K562 (cell line): ENCODE results near the gene LRFN4. TPM values are rescaled to one million over a fixed set of nuclear protein-coding genes. Genes with fewer than 3 reads are reported as not detected.
A peak's percentile ranks its signal among the peaks of the same experiment; 100 is the strongest.

Source experiments
- ATF3 ChIP-seq, 2 experiments: fragments of 450-650 bp in 1 of 2; sonication (generic) in 1 of 2; formaldehyde crosslinking in 1 of 2; IDR thresholded peaks in 1 of 2; conservative IDR thresholded peaks in 1 of 2; 2 replicates each; pipeline versions ENCODE4 v1.6.1 to v1.8.1; 2016 to 2023; ENCODE audit warnings: mild to moderate bottlenecking in 2 of 2, moderate library complexity in 2 of 2, inconsistent platforms in 1 of 2, missing genetic modification reagents in 1 of 2
- CREM ChIP-seq: IDR thresholded peaks from 2 replicates; pipeline ENCODE4 v1.6.1; 2014; ENCODE audit warnings: antibody characterized with exemption, low read depth
- DDX20 ChIP-seq: fragments of 450-650 bp; IDR thresholded peaks from 2 replicates; pipeline ENCODE4 v1.6.1; 2016; ENCODE audit warnings: missing genetic modification characterization, low read depth, mild to moderate bottlenecking, missing compliant biosample characterization, moderate library complexity
- HDAC1 ChIP-seq, 2 experiments: fragments of 450-650 bp; IDR thresholded peaks; 2 replicates each; pipeline ENCODE4 v1.6.1; 2016 to 2017; ENCODE audit warnings: inconsistent platforms in 1 of 2, mild to moderate bottlenecking in 1 of 2, moderate library complexity in 1 of 2
- MCM7 ChIP-seq, 2 experiments: fragments of 450-650 bp; IDR thresholded peaks; 2 replicates each; pipeline ENCODE4 v1.6.1; 2016 to 2018
- NBN ChIP-seq: fragments of 450-650 bp; IDR thresholded peaks from 2 replicates; pipeline ENCODE4 v1.6.1; 2016; ENCODE audit warnings: low read depth, mild to moderate bottlenecking
- RBM39 ChIP-seq: fragments of 200-400 bp; formaldehyde crosslinking; optimal IDR thresholded peaks from 2 replicates; pipeline ENCODE3; 2018; ENCODE audit warnings: low read depth, low read length
- RCOR1 ChIP-seq, 2 experiments: IDR thresholded peaks; 2 replicates each; pipeline ENCODE4 v1.6.1; 2012; ENCODE audit warnings: low read depth in 2 of 2, low read length in 2 of 2, borderline replicate concordance in 1 of 2, improper control_type of control experiment in 1 of 2
- RNF219 ChIP-seq: fragments of 250-450 bp; sonication (Bioruptor Pico); IDR thresholded peaks from 2 replicates; pipeline ENCODE4 v1.5.0; 2022; ENCODE audit warnings: mild to moderate bottlenecking
- SFPQ ChIP-seq: fragments of 200-400 bp; formaldehyde crosslinking; IDR thresholded peaks from 2 replicates; pipeline ENCODE4 v1.6.1; 2017; ENCODE audit warnings: mild to moderate bottlenecking, low read depth, low read length, moderate library complexity
- SMAD4 ChIP-seq: fragments of 250-450 bp; sonication (Bioruptor Pico); conservative IDR thresholded peaks from 2 replicates; pipeline ENCODE4 v1.8.0; 2021; ENCODE audit warnings: inconsistent platforms, mild to moderate bottlenecking, moderate library complexity
- SP1 ChIP-seq: sonication (generic); formaldehyde crosslinking; IDR thresholded peaks from 2 replicates; pipeline ENCODE4 v1.8.1; 2022; ENCODE audit warnings: mild to moderate bottlenecking, missing genetic modification reagents
- ZBTB7A ChIP-seq: IDR thresholded peaks from 2 replicates; pipeline ENCODE4 v1.6.1; 2011; ENCODE audit warnings: low read depth, mild to moderate bottlenecking, low read length, moderate library complexity, borderline replicate concordance; ENCODE audit not compliant: control insufficient read depth
- ZNF224 ChIP-seq: sonication (generic); formaldehyde crosslinking; IDR thresholded peaks from 2 replicates; pipeline ENCODE4 v1.8.0; 2022; ENCODE audit warnings: mild to moderate bottlenecking, missing genetic modification reagents
- ZNF592 ChIP-seq: fragments of 450-650 bp; IDR thresholded peaks from 2 replicates; pipeline ENCODE4 v1.6.1; 2017; ENCODE audit warnings: antibody characterized with exemption, mild to moderate bottlenecking
- polyA plus RNA-seq, 8 experiments: library from polyadenylated mRNA; depleted of rRNA in 4 of 8; stranded (reverse) in 5 of 8; unstranded in 3 of 8; fragments of >200 nt; fragmentation: Nextera tagmentation in 2 of 8; fragmentation: Illumina TruSeq in 1 of 8; extraction: Ambion mirVana in 2 of 8; extraction: Trizol in 1 of 8; gene quantifications; 2 replicates each; pipeline versions ENCODE4 v1.2.1 to v1.2.3, GENCODE V29; 2011 to 2014; ENCODE audit warnings: inconsistent platforms in 1 of 8, missing spikeins in 1 of 8
- total RNA-seq, 7 experiments: library from RNA; depleted of rRNA in 6 of 7; stranded (reverse); fragments of >200 nt in 6 of 7; fragmentation: Illumina TruSeq in 2 of 7; extraction: Trizol in 2 of 7; gene quantifications; 2 replicates each; pipeline versions ENCODE4 v1.2.1 to v1.2.3, GENCODE V29; 2011 to 2021; ENCODE audit warnings: low replicate concordance in 1 of 7

Gene LRFN4
- total and polyA plus RNA-seq, 9 of the 15 experiments (the other 6 are each of a cell fraction or from before 2014, with no cell fraction given) = 0.10 to 60.1 (median 6.7) TPM

GRCh38 chr11:66840317-66841091 lies 16.4 kb upstream of the LRFN4 start (continued):
- TF ChIP-seq ZNF592 (0 out of 2 replicates have a peak, but pooled peaks have one; percentile 20), ZBTB7A (no peak), SMAD4 (no peak), ZNF224 (CRISPR knock-in tag) (no peak), DDX20 (tag) (no peak), SP1 (CRISPR knock-in tag) (no peak), MCM7 (IDR thresholded peaks at IDR 0.05) (no peak), RBM39 (no peak), RNF219 (CRISPR knock-in tag) (no peak), HDAC1 (IDR thresholded peaks at IDR 0.05) (0 out of 4 replicates have a peak, but pooled peaks of 1 of the 2 experiments have one; percentile 30), NBN (0 out of 2 replicates have a peak, but pooled peaks have one; percentile 64), RCOR1 (IDR thresholded peaks at IDR 0.05; ENCODE audit: borderline replicate concordance in 1 of 2, low read depth in 2 of 2, low read length in 2 of 2) (peak in 1 of 2 experiments; percentile 71; a peak in 1 of 4 replicates), CREM (no peak), SFPQ (no peak), ATF3 (IDR thresholded peaks at IDR 0.05) (peak; percentile 39; the same call in 1 of the 2 replicates), ATF3 (CRISPR knock-in tag; conservative IDR thresholded peaks at IDR 0.05) (no peak)
